AG09309 (cell line): Measurements from ENCODE around the gene ANO3.

Experiments
- DNase-seq: peaks from one replicate; pipeline ENCODE4 v3.0.0-alpha.2; 2010; ENCODE audit warnings: low read depth
- H3K4me3 ChIP-seq: 2 replicates; pipeline ENCODE4 v1.5.1; 2011; ENCODE audit warnings: mild to moderate bottlenecking, low read depth, low read length, moderate library complexity; ENCODE audit not compliant: control insufficient read depth
- CTCF ChIP-seq: IDR thresholded peaks from 2 replicates; pipeline ENCODE4 v1.5.1; 2011; ENCODE audit warnings: mild to moderate bottlenecking, low read depth, low read length, inconsistent platforms; ENCODE audit not compliant: insufficient read depth, control insufficient read depth; ENCODE audit errors: missing control alignments

Gene ANO3

DNA sequence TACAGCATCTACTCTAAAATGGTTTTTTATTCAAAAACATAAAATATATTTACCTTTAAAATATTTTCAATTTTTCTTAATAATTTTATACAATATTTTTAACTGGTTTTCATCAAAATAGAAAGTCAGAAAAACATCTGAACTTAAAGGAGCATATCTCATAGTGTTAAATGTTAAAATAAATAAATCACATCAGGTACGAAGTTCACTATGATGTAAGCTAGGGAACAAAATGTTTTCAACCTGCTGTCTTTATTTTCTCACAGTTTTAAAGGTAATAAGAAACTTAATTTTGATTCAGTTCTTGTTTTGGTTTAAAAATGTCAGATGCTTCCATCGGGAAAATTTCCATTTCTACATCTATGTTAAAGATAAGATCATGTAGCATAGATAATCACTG lies 142.5 kb downstream of the ANO3 start:
- TF ChIP-seq CTCF, result no peak

DNA sequence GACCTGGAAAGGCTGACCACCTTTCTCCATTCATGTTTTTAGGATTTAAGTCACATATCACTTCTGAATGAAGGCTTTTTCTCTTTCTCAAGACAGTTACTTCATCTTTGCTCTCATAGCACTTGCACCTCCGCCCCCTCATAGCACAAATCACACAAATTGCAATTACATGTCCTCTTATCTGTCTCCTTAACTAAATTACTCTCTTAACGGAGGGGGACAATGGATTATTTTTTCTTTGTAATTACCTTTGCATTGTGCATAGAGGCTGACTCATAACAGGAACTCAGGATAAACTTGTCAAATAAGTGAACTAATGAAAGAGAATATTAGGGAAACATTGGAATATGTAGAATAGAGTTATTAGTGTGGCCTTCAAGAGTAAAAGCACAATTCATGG lies 145.5 kb downstream of the ANO3 start:
- no peak for TF ChIP-seq CTCF
- DNase-seq, result no peak
- no peak overlapping the region for H3K4me3 ChIP-seq

More for the DNA sequence above, 142.5 kb downstream of the ANO3 start:
- H3K4me3 ChIP-seq, result no peak overlapping the region
- DNase-seq, result no peak

- no peak for TF ChIP-seq CTCF
- H3K4me3 ChIP-seq, result no peak overlapping the region
- no peak for DNase-seq
Measured at GRCh38 chr11:26478710-26479109, 146.8 kb downstream of the ANO3 start.

- H3K4me3 ChIP-seq, result no peak overlapping the region
- no peak for TF ChIP-seq CTCF
- no peak for DNase-seq
Measured at GRCh38 chr11:26480041-26480440, 148.1 kb downstream of the ANO3 start.

- no peak overlapping the region for H3K4me3 ChIP-seq
- no peak for DNase-seq
- no peak for TF ChIP-seq CTCF
Measured at GRCh38 chr11:26483108-26483507, 151.2 kb downstream of the ANO3 start.

GRCh38 chr11:26490546-26490945 lies 158.6 kb downstream of the ANO3 start:
- H3K4me3 ChIP-seq, result no peak overlapping the region
- TF ChIP-seq CTCF, result no peak
- no peak for DNase-seq

DNA sequence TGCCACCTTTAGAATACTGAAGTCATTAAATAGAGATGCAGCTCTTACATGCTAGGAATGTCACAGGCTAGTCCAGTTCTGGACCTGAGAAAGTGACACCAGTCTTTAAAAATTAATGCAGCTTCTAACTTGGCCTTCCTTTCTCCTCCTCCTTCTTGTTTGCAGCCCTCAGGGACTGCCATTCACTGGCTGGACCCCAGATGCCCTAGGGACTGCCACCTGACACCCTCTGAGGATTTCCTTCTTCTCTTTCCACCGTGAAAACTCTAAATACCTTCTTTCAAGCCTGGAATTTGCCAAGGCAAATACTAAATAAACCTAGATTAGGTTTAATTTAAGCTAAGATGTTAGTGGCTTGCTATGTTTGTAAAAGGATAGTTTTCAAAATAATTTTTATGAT lies 161.7 kb downstream of the ANO3 start:
- no peak for DNase-seq
- H3K4me3 ChIP-seq, result no peak overlapping the region
- TF ChIP-seq CTCF, result no peak
